ENCODE results near the gene STARD7.
"Not testable (repeated sequence)": the region's sequence is repeated elsewhere in the genome, so short reads cannot be mapped to it uniquely, and the experiment has no call there.

The STARD7 gene

DNA sequence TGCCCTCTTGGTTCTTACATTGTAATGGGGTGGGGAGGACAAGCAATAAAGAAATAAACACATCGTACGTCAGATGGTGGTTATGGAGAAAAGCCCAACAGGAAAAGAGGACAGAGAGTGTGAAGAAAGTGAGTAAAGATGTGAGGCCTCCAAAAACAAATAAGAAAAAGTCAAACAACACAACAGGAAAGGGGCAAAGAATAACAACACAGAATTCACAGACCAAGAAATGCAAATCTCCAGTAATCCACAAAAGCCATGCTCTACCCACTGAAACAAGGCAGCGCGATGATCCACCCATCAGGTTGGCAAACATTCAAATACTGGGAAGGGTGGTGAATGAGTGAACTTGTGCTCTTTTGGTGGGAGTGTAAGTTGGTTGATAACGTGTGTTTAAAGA is 46.7 kb downstream of the STARD7 start:
- DNase-seq = no peak
- TF ChIP-seq, protein P1, sequence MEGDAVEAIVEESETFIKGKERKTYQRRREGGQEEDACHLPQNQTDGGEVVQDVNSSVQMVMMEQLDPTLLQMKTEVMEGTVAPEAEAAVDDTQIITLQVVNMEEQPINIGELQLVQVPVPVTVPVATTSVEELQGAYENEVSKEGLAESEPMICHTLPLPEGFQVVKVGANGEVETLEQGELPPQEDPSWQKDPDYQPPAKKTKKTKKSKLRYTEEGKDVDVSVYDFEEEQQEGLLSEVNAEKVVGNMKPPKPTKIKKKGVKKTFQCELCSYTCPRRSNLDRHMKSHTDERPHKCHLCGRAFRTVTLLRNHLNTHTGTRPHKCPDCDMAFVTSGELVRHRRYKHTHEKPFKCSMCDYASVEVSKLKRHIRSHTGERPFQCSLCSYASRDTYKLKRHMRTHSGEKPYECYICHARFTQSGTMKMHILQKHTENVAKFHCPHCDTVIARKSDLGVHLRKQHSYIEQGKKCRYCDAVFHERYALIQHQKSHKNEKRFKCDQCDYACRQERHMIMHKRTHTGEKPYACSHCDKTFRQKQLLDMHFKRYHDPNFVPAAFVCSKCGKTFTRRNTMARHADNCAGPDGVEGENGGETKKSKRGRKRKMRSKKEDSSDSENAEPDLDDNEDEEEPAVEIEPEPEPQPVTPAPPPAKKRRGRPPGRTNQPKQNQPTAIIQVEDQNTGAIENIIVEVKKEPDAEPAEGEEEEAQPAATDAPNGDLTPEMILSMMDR (IDR thresholded peaks at IDR 0.05; ENCODE audit: low read depth, low read length) = no peak
- H3K27ac ChIP-seq = no peak overlapping the region
- H3K4me3 ChIP-seq (ENCODE audit: low read depth, low read length) = no peak overlapping the region
- no peaks in the 10 kb centered on the region for H3K9me3 ChIP-seq (ENCODE audit: severe bottlenecking)
- H3K36me3 ChIP-seq = no peaks in the 10 kb centered on the region
- H3K27me3 ChIP-seq (ENCODE audit: insufficient read depth, low read depth, severe bottlenecking) = no peaks in the 10 kb centered on the region

DNA sequence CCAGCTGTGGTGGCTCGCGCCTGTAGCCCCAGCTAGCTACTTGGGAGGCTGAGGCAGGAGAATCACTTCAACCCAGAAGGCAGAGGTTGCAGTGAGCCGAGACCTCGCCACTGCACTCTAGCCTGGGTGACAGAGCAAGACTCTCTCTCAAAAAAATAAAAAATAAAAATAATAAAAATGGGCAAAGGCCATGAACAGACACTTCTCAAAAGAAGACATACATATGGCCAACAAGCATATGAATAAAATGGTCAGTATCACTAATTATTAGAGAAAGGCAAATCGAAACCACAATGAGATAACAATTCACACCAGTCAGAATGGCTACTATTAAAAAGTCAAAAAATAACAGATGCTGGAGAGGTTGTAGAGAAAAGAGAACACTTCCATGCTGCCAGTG is 48.3 kb downstream of the STARD7 start:
- not testable (repeated sequence) for H3K27ac ChIP-seq; H3K9me3 ChIP-seq (ENCODE audit: severe bottlenecking); H3K27me3 ChIP-seq (ENCODE audit: insufficient read depth, low read depth, severe bottlenecking); H3K4me3 ChIP-seq (ENCODE audit: low read depth, low read length); DNase-seq; H3K36me3 ChIP-seq

- H3K9me3 ChIP-seq (ENCODE audit: severe bottlenecking) = no peaks in the 10 kb centered on the region
- H3K27me3 ChIP-seq (ENCODE audit: insufficient read depth, low read depth, severe bottlenecking) = no peaks in the 10 kb centered on the region
- H3K36me3 ChIP-seq = no peaks in the 10 kb centered on the region
- H3K27ac ChIP-seq = no peak overlapping the region
- H3K4me3 ChIP-seq (ENCODE audit: low read depth, low read length) = no peak overlapping the region
- TF ChIP-seq, protein P1 (IDR thresholded peaks at IDR 0.05; ENCODE audit: low read depth, low read length) = no peak
- DNase-seq = no peak
Measured at GRCh38 chr2:96159084-96159830, 49.4 kb downstream of the STARD7 start.

DNA sequence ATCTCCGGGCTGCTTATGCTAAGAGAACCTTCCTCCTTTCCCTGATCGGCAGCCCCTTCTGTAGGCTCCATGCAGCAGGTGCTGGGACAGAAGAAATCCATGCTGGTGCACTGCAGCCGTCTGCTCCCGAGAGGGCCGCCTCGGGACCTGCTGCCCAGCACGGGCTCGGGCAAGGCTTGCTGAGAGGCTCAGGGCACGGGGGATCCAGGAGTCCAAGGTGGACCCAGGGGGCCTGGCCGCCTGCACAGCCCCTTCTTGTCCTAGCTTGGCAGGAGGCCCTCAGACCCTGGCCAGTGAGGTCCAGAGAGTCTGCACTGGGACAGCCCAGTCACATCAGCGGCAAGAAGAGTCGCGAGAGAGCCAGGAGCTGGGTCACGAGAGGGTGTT is 50.1 kb downstream of the STARD7 start:
- Histone ChIP-seq H3K9me3 (ENCODE audit: severe bottlenecking) (no peaks in the 10 kb centered on the region), H3K4me3 (ENCODE audit: low read depth, low read length) (no peak overlapping the region), H3K27ac (0 out of 2 replicates have a peak overlapping the region, but pooled peaks have one; percentile 29), H3K36me3 (no peaks in the 10 kb centered on the region), H3K27me3 (ENCODE audit: insufficient read depth, low read depth, severe bottlenecking) (no peaks in the 10 kb centered on the region)
- TF ChIP-seq, protein P1 (IDR thresholded peaks at IDR 0.05; ENCODE audit: low read depth, low read length) = no peak
- DNase-seq = no peak

GRCh38 chr2:96157649-96158553 is 50.7 kb downstream of the STARD7 start:
- Histone ChIP-seq H3K27ac (peak overlapping the region; percentile 29), H3K36me3 (no peaks in the 10 kb centered on the region), H3K9me3 (ENCODE audit: severe bottlenecking) (no peaks in the 10 kb centered on the region), H3K4me3 (ENCODE audit: low read depth, low read length) (no peak overlapping the region), H3K27me3 (ENCODE audit: insufficient read depth, low read depth, severe bottlenecking) (no peaks in the 10 kb centered on the region)
- TF ChIP-seq, protein P1 (IDR thresholded peaks at IDR 0.05; ENCODE audit: low read depth, low read length) = no peak
- DNase-seq = no peak

DNA sequence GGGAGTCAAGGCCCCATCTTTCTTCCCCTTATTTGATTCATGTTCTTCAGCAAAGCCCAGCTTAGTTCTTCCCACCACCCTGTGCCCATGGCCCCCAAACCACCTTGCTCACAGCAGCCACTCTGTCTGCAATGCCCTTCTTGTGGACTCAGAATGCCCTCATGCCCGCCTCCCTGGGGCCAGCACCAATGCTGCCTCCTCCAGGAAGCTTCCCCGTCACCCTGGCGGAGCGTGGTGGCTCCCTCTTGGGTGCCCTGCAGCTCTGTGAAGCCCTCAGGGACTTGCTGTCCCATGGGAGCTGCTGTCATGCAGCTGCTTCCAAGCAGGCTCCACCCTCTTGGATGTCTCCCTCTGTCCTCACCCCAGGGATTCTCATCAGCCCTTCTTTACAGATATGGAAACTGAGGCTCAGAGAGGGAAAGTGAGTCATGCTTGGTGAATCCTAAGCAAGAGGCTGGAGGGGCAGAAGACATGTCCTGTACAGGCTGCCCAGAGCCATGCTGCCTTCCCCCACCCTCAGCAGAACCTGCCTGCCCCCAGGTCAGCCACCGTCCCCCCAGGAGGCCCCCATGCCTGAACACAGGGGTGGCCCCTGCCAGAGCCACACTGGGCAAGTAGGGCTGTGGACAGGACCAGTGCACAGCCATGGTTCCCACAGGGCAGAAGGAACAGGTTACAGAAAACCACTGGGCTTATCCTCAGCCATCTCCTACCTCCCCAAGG is 51.5 kb downstream of the STARD7 start:
- Histone ChIP-seq H3K4me3 (ENCODE audit: low read depth, low read length) (no peak overlapping the region), H3K36me3 (no peaks in the 10 kb centered on the region), H3K27ac (peak overlapping the region; percentile 94), H3K9me3 (ENCODE audit: severe bottlenecking) (no peaks in the 10 kb centered on the region), H3K27me3 (ENCODE audit: insufficient read depth, low read depth, severe bottlenecking) (no peaks in the 10 kb centered on the region)
- DNase-seq = no peak
- TF ChIP-seq, protein P1 (IDR thresholded peaks at IDR 0.05; ENCODE audit: low read depth, low read length) = no peak

Measured in WERI-Rb-1 (cell line).